A549 (cell line): ENCODE data around the gene KLLN. TPM values are rescaled to one million over a fixed set of nuclear protein-coding genes. Genes with fewer than 3 reads are reported as not detected.

Experiments used
- ATAC-seq, 2 experiments: fragments of 200-7000 bp in 1 of 2; fragments of >200 bp in 1 of 2; cut with Nextera tagmentation in 1 of 2; cut with Tn5 transposase in 1 of 2; 3 replicates each; pipeline versions ENCODE4 v1.8.0 to v1.9.1; 2018 to 2020; ENCODE audit warnings: mild to moderate bottlenecking in 1 of 2, moderate library complexity in 1 of 2
- CTCF ChIA-PET: fragments of 300-600 bp; sonication (Branson Sonifier 250); formaldehyde crosslinking; extraction: SDS; loops from one replicate; lab custom pipeline; 2021; ENCODE audit warnings: antibody characterized with exemption, inconsistent platforms; lab: Yijun Ruan, JAX
- POLR2A ChIA-PET: fragments of 350-600 bp; formaldehyde crosslinking; extraction: SDS; loops from one replicate; lab custom pipeline; 2021; ENCODE audit warnings: antibody characterized with exemption, inconsistent platforms; lab: Yijun Ruan, JAX
- DNase-seq, 2 experiments: peaks; one replicate each; pipeline versions ENCODE4 v3.0.0 to v3.0.0-alpha.2; 2011 to 2016; ENCODE audit warnings: low read depth in 1 of 2, low spot score in 1 of 2
- FAIRE-seq: peaks from 2 replicates; lab custom pipeline; 2011; peaks lifted over from hg19 to GRCh38; lab: Jason Lieb, UNC
- H3K27ac ChIP-seq, 2 experiments: fragments of >200 bp; sonication (Bioruptor Twin); formaldehyde crosslinking; 3 replicates each; pipeline ENCODE4 v1.5.1; 2016 to 2017
- H3K4me1 ChIP-seq: fragments of >200 bp; sonication (Bioruptor Twin); formaldehyde crosslinking; 3 replicates; pipeline ENCODE4 v1.6.1; 2016
- H3K4me2 ChIP-seq: fragments of >200 bp; sonication (Bioruptor Twin); formaldehyde crosslinking; 3 replicates; pipeline ENCODE4 v1.6.1; 2016
- H3K4me3 ChIP-seq: fragments of >200 bp; sonication (Bioruptor Twin); formaldehyde crosslinking; 3 replicates; pipeline ENCODE4 v1.5.1; 2016
- H3K9me3 ChIP-seq: fragments of >200 bp; sonication (Bioruptor Twin); formaldehyde crosslinking; 3 replicates; pipeline ENCODE4 v1.6.1; 2016
- CBX2 ChIP-seq: fragments of 200-600 bp; sonication (generic); IDR thresholded peaks from 2 replicates; pipeline ENCODE4 v1.6.1; 2016; ENCODE audit warnings: low read depth, mild to moderate bottlenecking, borderline replicate concordance
- CEBPB ChIP-seq, 2 experiments: fragments of >200 bp in 1 of 2; sonication (Bioruptor Twin) in 1 of 2; formaldehyde crosslinking in 1 of 2; IDR thresholded peaks; 2 replicates each; pipeline ENCODE4 v1.6.1; 2012 to 2016
- CHD2 ChIP-seq: fragments of 150-350 bp; IDR thresholded peaks from 2 replicates; pipeline ENCODE4 v1.6.1; 2014; ENCODE audit warnings: low read length; ENCODE audit not compliant: partially characterized antibody
- CHD4 ChIP-seq: fragments of 200-600 bp; sonication (generic); IDR thresholded peaks from 2 replicates; pipeline ENCODE4 v1.6.1; 2016; ENCODE audit warnings: antibody characterized with exemption, mild to moderate bottlenecking, borderline replicate concordance
- FOXS1 ChIP-seq: fragments of 250-450 bp; sonication (Bioruptor Pico); IDR thresholded peaks from 2 replicates; pipeline ENCODE4 v1.5.0; 2020; ENCODE audit warnings: mild to moderate bottlenecking, moderate library complexity
- HOXA7 ChIP-seq: fragments of 250-450 bp; sonication (Bioruptor Pico); IDR thresholded peaks from 2 replicates; pipeline ENCODE4 v1.5.0; 2020; ENCODE audit warnings: mild to moderate bottlenecking, moderate library complexity
- HOXB13 ChIP-seq: fragments of 250-450 bp; sonication (Bioruptor Pico); IDR thresholded peaks from 2 replicates; pipeline ENCODE4 v1.5.0; 2020; ENCODE audit warnings: low read depth, mild to moderate bottlenecking, moderate library complexity
- KDM5A ChIP-seq: fragments of 200-600 bp; sonication (generic); IDR thresholded peaks from 2 replicates; pipeline ENCODE4 v1.6.1; 2016; ENCODE audit warnings: antibody characterized with exemption, mild to moderate bottlenecking
- MAFK ChIP-seq: fragments of 450-650 bp; IDR thresholded peaks from 2 replicates; pipeline ENCODE4 v1.6.1; 2014; ENCODE audit not compliant: partially characterized antibody
- MYC ChIP-seq: IDR thresholded peaks from 2 replicates; pipeline ENCODE4 v1.6.1; 2012; ENCODE audit warnings: mild to moderate bottlenecking, inconsistent platforms, low read length, improper control_type of control experiment, borderline replicate concordance
- NPAS2 ChIP-seq: fragments of 250-450 bp; sonication (Bioruptor Pico); IDR thresholded peaks from 2 replicates; pipeline ENCODE4 v1.8.0; 2022; ENCODE audit warnings: mild to moderate bottlenecking, moderate library complexity, borderline replicate concordance
- NR3C1 ChIP-seq: fragments of >200 bp; sonication (Bioruptor Twin); formaldehyde crosslinking; IDR thresholded peaks from 3 replicates; pipeline ENCODE4 v1.6.1; 2017
- RAD21 ChIP-seq, 2 experiments: fragments of >200 bp in 1 of 2; sonication (Bioruptor Twin) in 1 of 2; formaldehyde crosslinking in 1 of 2; IDR thresholded peaks in 1 of 2; conservative IDR thresholded peaks in 1 of 2; 2 replicates in 1 of 2; 3 replicates in 1 of 2; pipeline ENCODE4 v1.6.1; 2012 to 2018; ENCODE audit warnings: inconsistent platforms in 1 of 2
- RCOR1 ChIP-seq: fragments of 150-350 bp; IDR thresholded peaks from 2 replicates; pipeline ENCODE4 v1.6.1; 2014; ENCODE audit warnings: antibody characterized with exemption, low read length, low read depth
- RNF2 ChIP-seq: fragments of 200-600 bp; sonication (generic); IDR thresholded peaks from 2 replicates; pipeline ENCODE4 v1.6.1; 2016; ENCODE audit warnings: low read depth, mild to moderate bottlenecking, antibody characterized with exemption, moderate library complexity, borderline replicate concordance
- ZNF302 ChIP-seq: fragments of 250-450 bp; sonication (Bioruptor Pico); IDR thresholded peaks from 2 replicates; pipeline ENCODE4 v1.9.0; 2021; ENCODE audit warnings: inconsistent platforms, mild to moderate bottlenecking, moderate library complexity
- ZSCAN20 ChIP-seq: fragments of 250-450 bp; sonication (Bioruptor Pico); IDR thresholded peaks from 2 replicates; pipeline ENCODE4 v1.8.0; 2022; ENCODE audit warnings: mild to moderate bottlenecking, moderate library complexity
- WGBS: methylation state at CpG from one replicate; pipeline ENCODE4 v1.1.6; 2017; ENCODE audit errors: missing lambda C conversion rate; 5-methylcytosine and 5-hydroxymethylcytosine counted together
- polyA plus RNA-seq, 4 experiments: library from polyadenylated mRNA; depleted of rRNA in 3 of 4; stranded (reverse); fragments of >200 nt; fragmentation: RNase III in 1 of 4; extraction: RNeasy Plus Mini Kit Qiagen cat#74134 plus additional on column Dnase treatment in 1 of 4; gene quantifications; 2 replicates in 3 of 4; 3 replicates in 1 of 4; pipeline ENCODE4 v1.2.3, GENCODE V29; 2011 to 2017
- TF ChIP-seq, protein P1 (sequence below): IDR thresholded peaks from 2 replicates; pipeline ENCODE4 v1.6.1; 2012
- TF ChIP-seq, protein P2 (sequence below): fragments of 250-450 bp; sonication (Bioruptor Pico); IDR thresholded peaks from 2 replicates; pipeline ENCODE4 v1.5.0; 2021; ENCODE audit warnings: mild to moderate bottlenecking, moderate library complexity, borderline replicate concordance
- TF ChIP-seq, protein P3 (sequence below): fragments of >200 bp; sonication (Bioruptor Twin); formaldehyde crosslinking; IDR thresholded peaks from 2 replicates; pipeline ENCODE4 v1.6.1; 2016
- TF ChIP-seq, protein P4 (sequence below): fragments of 450-650 bp; IDR thresholded peaks from 2 replicates; pipeline ENCODE4 v1.6.1; 2014; ENCODE audit warnings: antibody characterized with exemption
- TF ChIP-seq, protein P5 (sequence below): fragments of 150-350 bp; IDR thresholded peaks from 2 replicates; pipeline ENCODE4 v1.6.1; 2014; ENCODE audit warnings: low read depth, mild to moderate bottlenecking, low read length
- TF ChIP-seq, protein P6 (sequence below): fragments of 250-450 bp; sonication (Bioruptor Pico); IDR thresholded peaks from 2 replicates; pipeline ENCODE4 v1.5.0; 2020; ENCODE audit warnings: low read depth, mild to moderate bottlenecking, moderate library complexity

Gene KLLN
- polyA plus RNA-seq, 2 of the 4 experiments (the other 2 are of a cell fraction), result 0.57 to 0.58 TPM

DNA sequence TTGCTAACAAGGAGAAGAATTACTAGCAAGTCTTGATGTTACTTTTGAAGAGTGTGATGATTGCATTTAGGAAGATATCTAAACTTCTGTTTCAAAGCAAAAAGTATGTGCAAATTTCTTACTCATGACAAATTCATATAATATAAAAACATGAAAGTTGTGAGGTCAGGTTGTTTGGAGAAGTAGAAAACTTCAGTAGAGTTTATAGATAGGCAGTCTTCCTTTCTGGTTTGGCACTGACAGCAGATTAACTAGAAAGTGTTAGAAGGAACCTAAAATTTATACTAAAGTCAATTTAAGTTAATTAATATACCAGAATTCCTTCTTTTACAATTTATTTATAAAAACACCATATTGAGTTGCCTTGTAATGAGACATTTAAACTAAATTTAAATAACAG lies 17.0 kb upstream of the KLLN start:
- peaks cover 7% of the 10 kb centered on the region; the same call in 2 of the 3 replicates for H3K4me1 ChIP-seq
- ATAC-seq, result no peak

DNA sequence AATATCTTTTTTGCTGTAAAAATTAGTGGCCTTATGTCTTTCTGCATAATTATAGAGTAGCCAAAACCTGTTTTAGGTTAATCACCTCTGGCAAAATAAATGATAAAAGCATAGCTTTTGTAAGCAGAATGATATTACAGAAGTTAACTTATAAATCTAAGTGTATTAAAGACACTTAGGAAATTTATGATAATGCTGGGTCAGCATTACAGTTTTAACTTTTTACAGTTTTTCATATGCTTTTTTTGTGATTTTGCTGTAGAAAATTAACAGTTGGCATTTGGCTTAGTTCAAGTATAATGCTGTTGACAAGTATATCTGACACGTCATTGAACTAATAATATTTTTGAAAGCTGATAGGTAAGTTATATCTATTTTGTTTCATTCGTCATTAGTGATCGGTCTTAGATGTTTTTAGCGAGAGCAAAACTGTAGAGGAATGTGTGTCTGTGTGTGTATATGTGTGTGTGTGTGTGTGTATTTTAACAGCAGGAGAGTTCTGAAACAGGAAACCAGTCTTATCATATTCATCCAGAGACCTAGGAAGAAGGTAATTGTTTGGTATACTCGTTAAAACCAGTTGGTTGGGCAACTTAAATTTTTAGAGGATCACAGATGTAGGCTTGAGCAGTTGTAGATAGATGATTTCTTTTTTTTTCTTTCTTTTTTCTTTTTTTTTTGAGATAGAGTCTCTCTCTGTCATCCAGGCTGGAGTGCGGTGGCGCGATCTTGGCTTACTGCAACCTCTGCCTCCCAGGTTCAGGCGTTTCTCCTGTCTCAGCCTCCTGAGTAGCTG lies 15.5 kb upstream of the KLLN start:
- Histone ChIP-seq H3K27ac (no peak overlapping the region), H3K4me1 (peaks cover 22% of the 10 kb centered on the region; the same call in 2 of the 3 replicates), H3K4me3 (no peak overlapping the region), H3K4me2 (no peak overlapping the region), H3K9me3 (no peaks in the 10 kb centered on the region)
- DNase-seq, result no peak
- FAIRE-seq, result no peak
- ChIA-PET POLR2A (no interaction called here), CTCF (no interaction called here)
- peak; percentile 92 for TF ChIP-seq MAFK
- no peak for TF ChIP-seq ZNF302 (CRISPR knock-in tag)
- no peak for ATAC-seq
- WGBS, result 94% methylated on average over 9 of the region's 9 CpGs

More for the DNA sequence above, 17.0 kb upstream of the KLLN start:
- Histone ChIP-seq H3K4me3 (no peak overlapping the region), H3K27ac (no peak overlapping the region), H3K4me2 (no peak overlapping the region), H3K9me3 (no peaks in the 10 kb centered on the region)
- ChIA-PET CTCF (interaction anchor here (1.4 kb wide), 1 partner anchor 234 kb away, joined by 3 read pairs; no protein-coding TSS in a partner anchor), POLR2A (no interaction called here)
- DNase-seq (no peak), FAIRE-seq (no peak)
- TF ChIP-seq HOXB13 (no peak), RCOR1 (no peak), NPAS2 (CRISPR knock-in tag) (no peak), FOXS1 (no peak), KDM5A (no peak), CEBPB (IDR thresholded peaks at IDR 0.05) (no peak)
- TF ChIP-seq, protein P1, sequence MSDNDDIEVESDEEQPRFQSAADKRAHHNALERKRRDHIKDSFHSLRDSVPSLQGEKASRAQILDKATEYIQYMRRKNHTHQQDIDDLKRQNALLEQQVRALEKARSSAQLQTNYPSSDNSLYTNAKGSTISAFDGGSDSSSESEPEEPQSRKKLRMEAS, result no peak

DNA sequence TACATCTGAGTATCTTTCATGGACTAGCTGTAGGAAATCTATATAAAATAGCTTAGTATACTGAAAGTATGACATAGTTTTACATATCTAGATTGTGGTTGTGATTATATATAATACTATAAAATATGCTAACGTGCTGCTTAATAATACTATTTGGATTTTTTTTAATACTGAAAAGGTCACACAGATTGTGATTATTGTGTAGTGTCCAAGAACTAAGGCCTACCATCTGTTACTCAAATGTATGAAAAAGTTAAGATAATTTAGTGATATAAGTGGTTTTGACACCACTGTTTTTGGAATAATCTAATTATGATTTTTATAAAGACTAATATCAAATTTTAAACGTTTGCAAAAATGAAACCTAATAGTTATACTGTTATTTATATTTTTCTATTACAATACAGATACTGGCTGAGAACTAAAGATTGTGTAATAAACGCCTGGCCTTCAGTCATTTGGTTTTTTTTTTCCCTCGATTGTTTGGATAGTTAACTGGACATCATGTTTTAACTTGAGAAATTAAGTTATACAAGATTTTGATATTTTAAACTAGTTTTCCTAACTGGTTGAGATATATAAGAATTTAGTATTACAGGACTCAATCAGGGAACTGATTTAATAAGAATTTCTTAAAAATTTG lies 12.7 kb upstream of the KLLN start:
- 69% methylated on average over 4 of the region's 4 CpGs for WGBS
- no peak for TF ChIP-seq MYC
- no peak for TF ChIP-seq RCOR1
- no peak for TF ChIP-seq CHD2
- TF ChIP-seq CHD4, result no peak
- TF ChIP-seq, protein P2, sequence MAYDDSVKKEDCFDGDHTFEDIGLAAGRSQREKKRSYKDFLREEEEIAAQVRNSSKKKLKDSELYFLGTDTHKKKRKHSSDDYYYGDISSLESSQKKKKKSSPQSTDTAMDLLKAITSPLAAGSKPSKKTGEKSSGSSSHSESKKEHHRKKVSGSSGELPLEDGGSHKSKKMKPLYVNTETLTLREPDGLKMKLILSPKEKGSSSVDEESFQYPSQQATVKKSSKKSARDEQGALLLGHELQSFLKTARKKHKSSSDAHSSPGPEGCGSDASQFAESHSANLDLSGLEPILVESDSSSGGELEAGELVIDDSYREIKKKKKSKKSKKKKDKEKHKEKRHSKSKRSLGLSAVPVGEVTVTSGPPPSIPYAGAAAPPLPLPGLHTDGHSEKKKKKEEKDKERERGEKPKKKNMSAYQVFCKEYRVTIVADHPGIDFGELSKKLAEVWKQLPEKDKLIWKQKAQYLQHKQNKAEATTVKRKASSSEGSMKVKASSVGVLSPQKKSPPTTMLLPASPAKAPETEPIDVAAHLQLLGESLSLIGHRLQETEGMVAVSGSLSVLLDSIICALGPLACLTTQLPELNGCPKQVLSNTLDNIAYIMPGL, result no peak
- TF ChIP-seq ZSCAN20, result no peak
- TF ChIP-seq RNF2, result no peak
- TF ChIP-seq CBX2, result no peak
- TF ChIP-seq RAD21 (conservative IDR thresholded peaks at IDR 0.05 in 1 of 2, IDR thresholded peaks at IDR 0.05 in 1 of 2), result no peak
- no peak for TF ChIP-seq HOXA7
- TF ChIP-seq, protein P3, sequence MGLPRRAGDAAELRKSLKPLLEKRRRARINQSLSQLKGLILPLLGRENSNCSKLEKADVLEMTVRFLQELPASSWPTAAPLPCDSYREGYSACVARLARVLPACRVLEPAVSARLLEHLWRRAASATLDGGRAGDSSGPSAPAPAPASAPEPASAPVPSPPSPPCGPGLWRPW, result no peak
- TF ChIP-seq, protein P4, sequence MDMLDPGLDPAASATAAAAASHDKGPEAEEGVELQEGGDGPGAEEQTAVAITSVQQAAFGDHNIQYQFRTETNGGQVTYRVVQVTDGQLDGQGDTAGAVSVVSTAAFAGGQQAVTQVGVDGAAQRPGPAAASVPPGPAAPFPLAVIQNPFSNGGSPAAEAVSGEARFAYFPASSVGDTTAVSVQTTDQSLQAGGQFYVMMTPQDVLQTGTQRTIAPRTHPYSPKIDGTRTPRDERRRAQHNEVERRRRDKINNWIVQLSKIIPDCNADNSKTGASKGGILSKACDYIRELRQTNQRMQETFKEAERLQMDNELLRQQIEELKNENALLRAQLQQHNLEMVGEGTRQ, result no peak
- TF ChIP-seq, protein P5, sequence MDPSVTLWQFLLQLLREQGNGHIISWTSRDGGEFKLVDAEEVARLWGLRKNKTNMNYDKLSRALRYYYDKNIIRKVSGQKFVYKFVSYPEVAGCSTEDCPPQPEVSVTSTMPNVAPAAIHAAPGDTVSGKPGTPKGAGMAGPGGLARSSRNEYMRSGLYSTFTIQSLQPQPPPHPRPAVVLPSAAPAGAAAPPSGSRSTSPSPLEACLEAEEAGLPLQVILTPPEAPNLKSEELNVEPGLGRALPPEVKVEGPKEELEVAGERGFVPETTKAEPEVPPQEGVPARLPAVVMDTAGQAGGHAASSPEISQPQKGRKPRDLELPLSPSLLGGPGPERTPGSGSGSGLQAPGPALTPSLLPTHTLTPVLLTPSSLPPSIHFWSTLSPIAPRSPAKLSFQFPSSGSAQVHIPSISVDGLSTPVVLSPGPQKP, result no peak
- TF ChIP-seq, protein P6, sequence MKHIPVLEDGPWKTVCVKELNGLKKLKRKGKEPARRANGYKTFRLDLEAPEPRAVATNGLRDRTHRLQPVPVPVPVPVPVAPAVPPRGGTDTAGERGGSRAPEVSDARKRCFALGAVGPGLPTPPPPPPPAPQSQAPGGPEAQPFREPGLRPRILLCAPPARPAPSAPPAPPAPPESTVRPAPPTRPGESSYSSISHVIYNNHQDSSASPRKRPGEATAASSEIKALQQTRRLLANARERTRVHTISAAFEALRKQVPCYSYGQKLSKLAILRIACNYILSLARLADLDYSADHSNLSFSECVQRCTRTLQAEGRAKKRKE (CRISPR knock-in tag), result no peak
- TF ChIP-seq NR3C1, result no peak
- TF ChIP-seq HOXB13, result no peak
- TF ChIP-seq, all 56 proteins: peak for 0
- POLR2A ChIA-PET, result interaction anchor here (1.0 kb wide), 1 partner anchor 13 kb away, joined by 3 read pairs; no protein-coding TSS in a partner anchor
- ATAC-seq (no peak), FAIRE-seq (peak; percentile 28), DNase-seq (no peak)
- no peak overlapping the region for H3K27ac ChIP-seq
- no peak overlapping the region for H3K4me3 ChIP-seq
- no peak overlapping the region for H3K4me2 ChIP-seq
- peaks cover 33% of the 10 kb centered on the region; the same call in 2 of the 3 replicates for H3K4me1 ChIP-seq
- no peaks in the 10 kb centered on the region for H3K9me3 ChIP-seq
- CTCF ChIA-PET, result no interaction called here
